GM23248 (cell line): Measurements from ENCODE around the gene MYO1D. TPM values are rescaled to one million over a fixed set of nuclear protein-coding genes. Genes with fewer than 3 reads are reported as not detected.
"Not testable (repeated sequence)": the region's sequence is repeated elsewhere in the genome, so short reads cannot be mapped to it uniquely, and the experiment has no call there.

Source experiments
- DNase-seq: peaks from one replicate; pipeline ENCODE4 v3.0.0-alpha.2; 2015
- H2AFZ ChIP-seq: fragments of 200-600 bp; sonication (generic); 2 replicates; pipeline ENCODE4 v1.6.1; 2016; ENCODE audit warnings: antibody characterized with exemption
- H3F3A ChIP-seq: fragments of 200-600 bp; sonication (generic); 2 replicates; pipeline ENCODE4 v1.6.1; 2016; ENCODE audit warnings: mild to moderate bottlenecking, antibody characterized with exemption, mixed run types; ENCODE audit not compliant: insufficient read depth
- H3K27ac ChIP-seq: fragments of 200-600 bp; sonication (generic); 2 replicates; pipeline ENCODE4 v1.5.1; 2016; ENCODE audit warnings: mild to moderate bottlenecking
- H3K27me3 ChIP-seq: fragments of 200-600 bp; sonication (generic); replicated peaks from 2 replicates; pipeline ENCODE4 v1.6.1; 2016; ENCODE audit warnings: mild to moderate bottlenecking; ENCODE audit not compliant: insufficient read depth
- H3K36me3 ChIP-seq: fragments of 200-600 bp; sonication (generic); 2 replicates; pipeline ENCODE4 v1.6.1; 2016; ENCODE audit warnings: low read depth, mild to moderate bottlenecking
- H3K4me1 ChIP-seq: fragments of 200-600 bp; sonication (generic); 2 replicates; pipeline ENCODE4 v1.6.1; 2016; ENCODE audit warnings: mild to moderate bottlenecking; ENCODE audit not compliant: insufficient read depth
- H3K4me2 ChIP-seq: fragments of 200-600 bp; sonication (generic); one replicate; pipeline ENCODE4 v1.6.1; 2016; ENCODE audit warnings: mild to moderate bottlenecking; ENCODE audit not compliant: unreplicated experiment
- H3K4me3 ChIP-seq: fragments of 200-600 bp; sonication (generic); 2 replicates; pipeline ENCODE4 v1.5.1; 2016; ENCODE audit warnings: mild to moderate bottlenecking
- H3K79me2 ChIP-seq: fragments of 200-600 bp; sonication (generic); 2 replicates; pipeline ENCODE4 v1.6.1; 2016; ENCODE audit warnings: mild to moderate bottlenecking; ENCODE audit not compliant: insufficient read depth
- H3K9ac ChIP-seq: fragments of 200-600 bp; sonication (generic); 2 replicates; pipeline ENCODE4 v1.6.1; 2016; ENCODE audit warnings: mild to moderate bottlenecking
- H3K9me2 ChIP-seq: fragments of 200-600 bp; sonication (generic); 2 replicates; pipeline ENCODE4 v1.6.1; 2016; ENCODE audit warnings: mixed run types, mild to moderate bottlenecking, moderate library complexity; ENCODE audit not compliant: insufficient read depth
- H3K9me3 ChIP-seq: fragments of 200-600 bp; sonication (generic); one replicate; pipeline ENCODE4 v1.6.1; 2017; ENCODE audit warnings: low read depth
- H4K20me1 ChIP-seq: fragments of 200-600 bp; sonication (generic); 2 replicates; pipeline ENCODE4 v1.6.0; 2016; ENCODE audit not compliant: insufficient read depth
- EZH2 ChIP-seq: fragments of 200-600 bp; sonication (generic); IDR thresholded peaks from 2 replicates; pipeline ENCODE4 v1.6.1; 2018; ENCODE audit warnings: antibody characterized with exemption, mild to moderate bottlenecking; ENCODE audit not compliant: insufficient read depth, poor library complexity, severe bottlenecking
- EZH2phosphoT487 ChIP-seq: fragments of 200-600 bp; sonication (generic); IDR thresholded peaks from 2 replicates; pipeline ENCODE4 v1.6.1; 2018; ENCODE audit warnings: antibody characterized with exemption, moderate library complexity, mild to moderate bottlenecking, low read depth; ENCODE audit not compliant: insufficient read depth
- WGBS, 2 experiments: methylation state at CpG; one replicate each; pipeline ENCODE4 v1.1.6; 2015 to 2017; ENCODE audit warnings: low lambda C conversion rate in 2 of 2, low coverage in 1 of 2; ENCODE audit errors: missing lambda C conversion rate in 2 of 2; 5-methylcytosine and 5-hydroxymethylcytosine counted together
- in situ Hi-C: fragments of 300-500 bp; cut with MboI; formaldehyde crosslinking; loops from 2 replicates; pipeline ENCODE4 v1.15.0; 2020
- polyA plus RNA-seq: library from polyadenylated mRNA; unstranded; fragments of >200 nt; fragmentation: Nextera tagmentation; extraction: Ambion mirVana; gene quantifications from 2 replicates; pipeline ENCODE4 v1.2.1, GENCODE V29; 2016
- total RNA-seq: library from RNA; depleted of rRNA; stranded (reverse); fragments of >200 nt; shearing (Covaris generic); gene quantifications from 2 replicates; pipeline ENCODE4 v1.2.3, GENCODE V29; 2014

Gene MYO1D
- total and polyA plus RNA-seq, 2 experiments from 2014 or later, result 54.1 to 99.5 TPM

- Histone ChIP-seq H3K4me1 (no peaks in the 10 kb centered on the region), H3K9me3 (no peaks in the 10 kb centered on the region), H3F3A (no peaks in the 10 kb centered on the region), H3K4me2 (no peak overlapping the region), H3K9ac (no peak overlapping the region), H4K20me1 (no peaks in the 10 kb centered on the region), H3K9me2 (no peaks in the 10 kb centered on the region), H3K27me3 (no peaks in the 10 kb centered on the region), H3K27ac (no peak overlapping the region), H2AFZ (no peak overlapping the region), H3K4me3 (no peak overlapping the region), H3K79me2 (no peaks in the 10 kb centered on the region), H3K36me3 (peaks cover 49% of the 10 kb centered on the region)
- no peak for DNase-seq
- in situ Hi-C loops, result loop anchor here (25.0 kb wide), 1 partner anchor 258 kb away; no protein-coding TSS in a partner anchor
- TF ChIP-seq EZH2 (no peak), EZH2phosphoT487 (no peak)
- WGBS, 2 experiments, result 88 to 91% methylated on average over 3 of the region's 3 CpGs
These were observed 222.6 kb downstream of the MYO1D start for GRCh38 chr17:32654324-32654723.

GRCh38 chr17:32651084-32651483 is 225.8 kb downstream of the MYO1D start:
- Histone ChIP-seq H3F3A (no peaks in the 10 kb centered on the region), H2AFZ (no peak overlapping the region), H3K36me3 (peaks cover 35% of the 10 kb centered on the region), H3K4me2 (no peak overlapping the region), H3K4me1 (no peaks in the 10 kb centered on the region), H4K20me1 (no peaks in the 10 kb centered on the region), H3K9me2 (no peaks in the 10 kb centered on the region), H3K27me3 (no peaks in the 10 kb centered on the region), H3K4me3 (no peak overlapping the region), H3K79me2 (no peaks in the 10 kb centered on the region), H3K27ac (no peak overlapping the region), H3K9me3 (no peaks in the 10 kb centered on the region), H3K9ac (no peak overlapping the region)
- TF ChIP-seq EZH2phosphoT487 (no peak), EZH2 (no peak)
- no peak for DNase-seq
- WGBS, 2 experiments, result 98 to 100% methylated on average over 2 of the region's 2 CpGs
- in situ Hi-C loops, result loop anchor here (25.0 kb wide), 1 partner anchor 261 kb away; no protein-coding TSS in a partner anchor

DNA sequence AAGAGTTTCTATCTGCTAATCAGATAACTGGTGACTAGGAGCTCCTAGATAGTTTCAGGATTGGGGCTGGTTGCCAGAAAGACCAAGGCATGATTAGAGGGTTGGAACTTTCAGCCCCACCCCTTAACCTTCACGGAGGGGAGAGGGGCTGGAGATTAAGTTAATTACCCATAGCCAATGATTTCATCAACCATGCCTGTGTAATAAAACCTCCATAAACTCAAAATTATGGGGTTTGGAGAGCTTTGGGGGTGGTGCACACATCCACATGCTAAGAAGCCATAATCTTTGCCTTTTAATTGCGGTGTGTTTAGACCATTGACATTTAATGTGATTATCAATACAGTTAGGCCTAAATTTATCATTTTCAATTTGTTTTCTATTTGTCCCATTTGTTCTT is 228.5 kb downstream of the MYO1D start:
- in situ Hi-C loops, result no loop called here
- Histone ChIP-seq H3K4me3 (no peak overlapping the region), H3K9ac (no peak overlapping the region), H4K20me1 (no peaks in the 10 kb centered on the region), H3K9me2 (no peaks in the 10 kb centered on the region), H3K4me1 (no peaks in the 10 kb centered on the region), H2AFZ (no peak overlapping the region), H3K36me3 (peaks cover 31% of the 10 kb centered on the region), H3K27ac (no peak overlapping the region), H3K79me2 (no peaks in the 10 kb centered on the region), H3F3A (no peaks in the 10 kb centered on the region), H3K9me3 (no peaks in the 10 kb centered on the region), H3K4me2 (no peak overlapping the region), H3K27me3 (no peaks in the 10 kb centered on the region)
- TF ChIP-seq EZH2phosphoT487 (no peak), EZH2 (no peak)
- 86 to 100% methylated on average over 2 of the region's 2 CpGs for WGBS, 2 experiments
- DNase-seq, result no peak

GRCh38 chr17:32646941-32647340 is 230.0 kb downstream of the MYO1D start:
- no peak overlapping the region for H2AFZ ChIP-seq
- no peaks in the 10 kb centered on the region for H3F3A ChIP-seq
- H3K4me2 ChIP-seq, result no peak overlapping the region
- no peak overlapping the region for H3K27ac ChIP-seq
- no peak for DNase-seq
- peaks cover 22% of the 10 kb centered on the region for H3K36me3 ChIP-seq
- 96 to 100% methylated on average over 2 of the region's 2 CpGs for WGBS, 2 experiments
- H3K9me2 ChIP-seq, result no peaks in the 10 kb centered on the region
- H3K9ac ChIP-seq, result no peak overlapping the region
- TF ChIP-seq EZH2 (no peak), EZH2phosphoT487 (no peak)
- H3K9me3 ChIP-seq, result no peaks in the 10 kb centered on the region
- H3K27me3 ChIP-seq, result no peaks in the 10 kb centered on the region
- in situ Hi-C loops, result no loop called here
- H4K20me1 ChIP-seq, result no peaks in the 10 kb centered on the region
- H3K79me2 ChIP-seq, result no peaks in the 10 kb centered on the region
- no peak overlapping the region for H3K4me3 ChIP-seq
- no peaks in the 10 kb centered on the region for H3K4me1 ChIP-seq

DNA sequence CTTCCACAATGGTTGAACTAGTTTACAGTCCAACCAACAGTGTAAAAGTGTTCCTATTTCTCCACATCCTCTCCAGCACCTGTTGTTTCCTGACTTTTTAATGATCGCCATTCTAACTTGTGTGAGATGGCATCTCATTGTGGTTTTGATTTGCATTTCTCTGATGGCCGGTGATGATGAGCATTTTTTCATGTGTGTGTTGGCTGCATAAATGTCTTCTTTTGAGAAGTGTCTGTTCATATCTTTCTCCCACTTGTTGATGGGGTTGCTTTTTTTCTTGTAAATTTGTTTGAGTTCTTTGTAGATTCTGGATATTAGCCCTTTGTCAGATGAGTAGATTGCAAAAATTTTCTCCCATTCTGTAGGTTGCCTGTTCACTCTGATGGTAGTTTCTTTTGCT is 235.4 kb downstream of the MYO1D start:
- in situ Hi-C loops, result not testable (repeated sequence)
- 94 to 100% methylated on average over 2 of the region's 2 CpGs for WGBS, 2 experiments

More for the DNA sequence above, 235.4 kb downstream of the MYO1D start:
- H3K9me2 ChIP-seq, H3K4me3 ChIP-seq, H3K27ac ChIP-seq, H2AFZ ChIP-seq, H3K79me2 ChIP-seq, H3K4me2 ChIP-seq, H3K36me3 ChIP-seq, H3K4me1 ChIP-seq, DNase-seq, H4K20me1 ChIP-seq, H3K9ac ChIP-seq, H3K27me3 ChIP-seq, H3F3A ChIP-seq, H3K9me3 ChIP-seq: not testable (repeated sequence)
